Measurements from ENCODE around the gene ADGRD1.
"Not testable (repeated sequence)": the region's sequence is repeated elsewhere in the genome, so short reads cannot be mapped to it uniquely, and the experiment has no call there.

The ADGRD1 gene

GRCh38 chr12:131065801-131066200, 112.1 kb downstream of the ADGRD1 start:
- no peak for DNase-seq (ENCODE audit: low spot score)
- in situ Hi-C loops (cut with MboI; ENCODE audit: low pct_unique_long_range_greater_than_20kb, low sequenced_read_pairs, unreplicated experiment), result no loop called here
- TF ChIP-seq CTCF (IDR thresholded peaks at IDR 0.05; ENCODE audit: extremely low read depth, insufficient read depth, missing control alignments), result no peak

- DNase-seq (ENCODE audit: low spot score), result no peak
- TF ChIP-seq CTCF (IDR thresholded peaks at IDR 0.05; ENCODE audit: extremely low read depth, insufficient read depth, missing control alignments), result no peak
- in situ Hi-C loops (cut with MboI; ENCODE audit: low pct_unique_long_range_greater_than_20kb, low sequenced_read_pairs, unreplicated experiment), result no loop called here
Measured at GRCh38 chr12:131066207-131066885, 112.6 kb downstream of the ADGRD1 start.

- TF ChIP-seq CTCF (IDR thresholded peaks at IDR 0.05; ENCODE audit: extremely low read depth, insufficient read depth, missing control alignments), result no peak
- in situ Hi-C loops (cut with MboI; ENCODE audit: low pct_unique_long_range_greater_than_20kb, low sequenced_read_pairs, unreplicated experiment), result no loop called here
- no peak for DNase-seq (ENCODE audit: low spot score)
Measured at GRCh38 chr12:131066886-131067490, 113.3 kb downstream of the ADGRD1 start.

GRCh38 chr12:131067981-131068851, 114.5 kb downstream of the ADGRD1 start:
- DNase-seq (ENCODE audit: low spot score), result no peak
- no peak for TF ChIP-seq CTCF (IDR thresholded peaks at IDR 0.05; ENCODE audit: extremely low read depth, insufficient read depth, missing control alignments)
- in situ Hi-C loops (cut with MboI; ENCODE audit: low pct_unique_long_range_greater_than_20kb, low sequenced_read_pairs, unreplicated experiment), result no loop called here

GRCh38 chr12:131068926-131069720, 115.4 kb downstream of the ADGRD1 start:
- DNase-seq (ENCODE audit: low spot score); in situ Hi-C loops (cut with MboI; ENCODE audit: low pct_unique_long_range_greater_than_20kb, low sequenced_read_pairs, unreplicated experiment): not testable (repeated sequence)

GRCh38 chr12:131070136-131070535, 116.4 kb downstream of the ADGRD1 start:
- in situ Hi-C loops (cut with MboI; ENCODE audit: low pct_unique_long_range_greater_than_20kb, low sequenced_read_pairs, unreplicated experiment); DNase-seq (ENCODE audit: low spot score): not testable (repeated sequence)

- DNase-seq (ENCODE audit: low spot score); in situ Hi-C loops (cut with MboI; ENCODE audit: low pct_unique_long_range_greater_than_20kb, low sequenced_read_pairs, unreplicated experiment): not testable (repeated sequence)
Measured at GRCh38 chr12:131070668-131071067, 117.0 kb downstream of the ADGRD1 start.

- in situ Hi-C loops (cut with MboI; ENCODE audit: low pct_unique_long_range_greater_than_20kb, low sequenced_read_pairs, unreplicated experiment); DNase-seq (ENCODE audit: low spot score): not testable (repeated sequence)
Measured at GRCh38 chr12:131071234-131071820, 117.6 kb downstream of the ADGRD1 start.

GRCh38 chr12:131071950-131072349, 118.2 kb downstream of the ADGRD1 start:
- DNase-seq (ENCODE audit: low spot score); in situ Hi-C loops (cut with MboI; ENCODE audit: low pct_unique_long_range_greater_than_20kb, low sequenced_read_pairs, unreplicated experiment): not testable (repeated sequence)

Measured in GM13977 (cell line).